Amygdala (tissue), 56 donors: ENCODE measurements around the gene UBE2L3.
"Not testable (repeated sequence)": the region's sequence is repeated elsewhere in the genome, so short reads cannot be mapped to it uniquely, and the experiment has no call there.

Experiments used
- DNase-seq, 56 donors: peaks; one replicate each; lab custom pipeline; 2025; lab: John Stamatoyannopoulos, UW

Gene UBE2L3

GRCh38 chr22:21570398-21570797 is 2.9 kb downstream of the UBE2L3 start:
- no peak for DNase-seq

- DNase-seq = no peak
Observed at GRCh38 chr22:21571679-21572078, 4.2 kb downstream of the UBE2L3 start.

- DNase-seq = no peak
Observed at GRCh38 chr22:21573293-21573734, 5.8 kb downstream of the UBE2L3 start.

GRCh38 chr22:21573750-21574494 is 6.4 kb downstream of the UBE2L3 start:
- no peak for DNase-seq

- no peak for DNase-seq
Observed at GRCh38 chr22:21579474-21579851, 11.9 kb downstream of the UBE2L3 start.

GRCh38 chr22:21580623-21581007 is 13.1 kb downstream of the UBE2L3 start:
- DNase-seq = not testable (repeated sequence)

GRCh38 chr22:21581009-21581713 is 13.6 kb downstream of the UBE2L3 start:
- DNase-seq = not testable (repeated sequence)

- DNase-seq = peak in 9 of 56 donors; percentile 5 to 43 (median 20)
Observed at GRCh38 chr22:21582801-21583740, 15.6 kb downstream of the UBE2L3 start.

GRCh38 chr22:21585389-21585788 is 17.9 kb downstream of the UBE2L3 start:
- DNase-seq = no peak

GRCh38 chr22:21587803-21588611 is 20.5 kb downstream of the UBE2L3 start:
- DNase-seq = peak in 33 of 56 donors; percentile 9 to 65 (median 24)

- DNase-seq = no peak
Observed at GRCh38 chr22:21589396-21589795, 21.9 kb downstream of the UBE2L3 start.

GRCh38 chr22:21590809-21591641 is 23.5 kb downstream of the UBE2L3 start:
- peak in 2 of 56 donors; percentile 3 to 34 for DNase-seq

GRCh38 chr22:21591695-21592094 is 24.2 kb downstream of the UBE2L3 start:
- no peak for DNase-seq

- DNase-seq = no peak
Observed at GRCh38 chr22:21592422-21592821, 24.9 kb downstream of the UBE2L3 start.

- DNase-seq = peak in 4 of 56 donors; percentile 9 to 25 (median 12)
Observed at GRCh38 chr22:21593406-21594232, 26.1 kb downstream of the UBE2L3 start.

- DNase-seq = peak in 12 of 56 donors; percentile 4 to 50 (median 10)
Observed at GRCh38 chr22:21594865-21595452, 27.4 kb downstream of the UBE2L3 start.

- DNase-seq = not testable (repeated sequence)
Observed at GRCh38 chr22:21596356-21597135, 29.0 kb downstream of the UBE2L3 start.
